Measurements from ENCODE around the gene CFAP46.

Gene CFAP46

DNA sequence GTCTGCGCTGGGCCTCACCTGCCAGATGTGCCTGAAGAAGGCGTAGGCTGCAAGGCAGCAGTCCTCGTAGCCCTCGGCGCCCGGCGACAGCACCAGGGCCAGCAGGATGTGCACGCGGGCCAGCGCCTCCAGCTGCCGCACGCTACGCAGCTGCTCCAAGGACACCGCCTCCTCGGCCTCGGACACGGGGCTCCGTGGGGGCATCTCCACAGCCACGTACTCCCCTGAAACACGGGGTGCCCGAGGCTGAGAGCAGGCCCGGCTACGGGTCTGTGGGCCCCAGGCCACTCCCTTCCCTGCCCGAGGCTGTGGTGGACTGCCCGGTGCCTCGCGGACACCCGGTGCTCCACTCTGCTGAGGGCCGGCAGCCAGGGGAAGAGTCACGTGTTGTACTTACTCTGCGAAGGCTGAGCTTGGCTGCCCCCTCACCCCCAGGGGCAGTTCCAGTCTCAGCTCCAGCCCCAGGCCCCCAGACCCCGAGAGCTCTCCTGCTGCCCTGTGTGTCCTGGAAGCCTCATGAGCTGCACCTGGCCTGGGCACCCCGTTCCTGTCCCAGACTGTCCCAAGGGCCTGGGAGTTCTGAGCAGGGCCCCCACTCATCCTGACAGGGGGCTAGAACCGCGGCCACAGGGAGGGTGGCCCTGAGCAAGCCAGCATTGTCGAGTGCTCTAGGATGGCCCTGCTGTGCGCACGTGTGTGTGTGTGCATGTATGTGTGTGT lies 62.8 kb downstream of the CFAP46 start:
- DNase-seq = no peak

DNA sequence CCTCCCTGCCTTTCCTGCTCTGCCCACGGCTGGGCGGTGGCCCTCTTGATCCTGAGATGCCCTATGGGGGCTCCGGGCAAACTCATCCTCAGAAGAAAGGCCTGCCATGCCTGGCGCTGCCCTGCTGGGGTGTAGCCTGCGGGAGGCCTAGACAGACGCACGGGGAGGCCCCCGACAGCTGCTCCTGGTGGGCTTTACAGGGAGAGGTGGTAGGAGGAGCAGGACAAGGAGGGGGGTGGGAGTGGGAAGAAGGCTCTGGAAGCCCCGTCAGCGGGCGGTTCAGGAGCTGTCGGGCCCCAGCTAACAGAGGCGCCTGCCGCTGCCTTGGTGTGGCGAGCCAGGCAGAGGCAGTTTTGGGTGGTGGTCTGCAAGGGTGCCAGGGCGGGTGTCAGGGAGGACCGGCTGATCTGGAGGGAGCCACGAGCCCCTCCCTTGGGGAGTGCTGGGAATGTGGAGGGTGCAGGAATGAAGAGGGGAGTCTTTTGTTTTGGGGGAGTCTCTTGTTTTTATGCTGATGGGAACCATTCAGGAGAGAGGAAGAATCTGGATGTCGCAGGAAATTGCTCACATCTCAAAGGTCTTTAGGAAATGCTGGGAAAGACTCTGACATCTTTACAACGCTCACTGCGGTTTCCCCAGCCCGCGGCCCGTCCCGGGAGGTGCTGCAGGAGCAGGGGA lies 63.5 kb downstream of the CFAP46 start:
- no peak for DNase-seq

DNA sequence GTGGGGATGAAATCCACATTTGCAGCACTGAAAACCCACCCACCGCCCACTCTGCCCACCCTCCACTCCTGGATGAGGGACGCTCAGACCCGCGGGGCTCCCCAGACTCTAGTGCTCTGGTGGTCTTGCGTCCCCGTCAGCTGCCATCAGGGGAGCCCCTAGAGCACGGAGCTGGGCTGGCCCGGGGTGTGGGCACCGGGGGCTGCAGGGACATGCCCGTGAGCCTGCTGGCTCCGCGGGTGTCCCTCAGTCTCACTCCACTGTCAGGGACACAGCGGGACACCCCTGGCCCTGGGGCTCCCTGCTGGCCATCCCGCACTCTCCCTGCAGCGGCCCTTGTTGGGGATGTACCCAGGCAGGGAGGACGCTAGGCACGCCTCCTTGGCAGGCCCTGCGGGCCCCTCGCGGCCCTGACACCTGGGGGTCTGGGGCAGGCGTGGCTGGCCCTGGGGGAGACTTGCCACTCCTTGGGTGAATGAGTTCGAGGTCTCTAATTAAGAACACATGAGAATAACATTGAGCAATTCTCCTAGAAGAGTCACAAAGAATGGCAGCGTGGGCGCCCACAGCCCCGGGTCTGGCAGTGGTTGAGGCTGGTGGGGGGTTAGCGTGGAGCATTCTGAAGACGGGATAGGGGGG lies 64.2 kb downstream of the CFAP46 start:
- DNase-seq = no peak

DNA sequence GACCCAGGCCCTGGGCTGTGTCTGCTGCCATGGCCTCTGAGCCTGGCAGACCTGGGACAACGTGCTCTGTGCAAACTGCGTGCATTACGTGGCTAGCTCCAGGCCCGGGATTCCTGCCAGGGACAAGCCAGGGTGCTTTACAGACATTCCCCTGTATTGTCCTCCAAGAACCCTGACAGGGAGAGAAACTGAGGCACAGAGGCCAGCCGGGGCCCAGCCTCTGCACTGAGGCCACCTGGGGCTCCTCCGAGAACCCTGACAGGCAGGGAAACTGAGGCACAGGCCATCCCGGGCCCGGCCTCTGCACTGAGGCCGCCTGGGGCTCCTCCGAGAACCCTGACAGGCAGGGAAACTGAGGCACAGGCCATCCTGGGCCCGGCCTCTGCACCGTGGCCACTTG lies 64.9 kb downstream of the CFAP46 start:
- DNase-seq = no peak

DNA sequence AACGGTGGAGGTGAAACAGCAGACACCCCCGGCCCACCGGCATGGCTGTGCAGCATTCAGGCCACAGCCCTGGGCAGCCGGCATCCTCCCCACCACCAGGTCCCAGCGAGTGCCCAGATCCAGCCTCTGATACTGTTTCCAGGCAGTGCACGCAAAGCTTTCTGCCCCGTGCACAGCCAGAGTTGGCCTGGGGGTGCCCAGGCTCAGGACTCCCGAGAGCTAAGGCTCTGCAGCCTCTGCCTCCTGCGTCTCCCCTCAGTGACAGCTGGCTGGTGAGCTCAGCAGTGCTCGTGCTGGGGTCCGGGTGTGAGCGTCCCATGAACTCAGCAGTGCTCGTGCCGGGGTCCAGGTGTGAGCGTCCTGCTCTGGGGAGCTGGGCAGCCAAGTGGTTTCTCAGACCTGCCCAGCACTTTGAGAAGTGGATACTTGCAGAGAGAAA lies 65.4 kb downstream of the CFAP46 start:
- no peak for DNase-seq

DNA sequence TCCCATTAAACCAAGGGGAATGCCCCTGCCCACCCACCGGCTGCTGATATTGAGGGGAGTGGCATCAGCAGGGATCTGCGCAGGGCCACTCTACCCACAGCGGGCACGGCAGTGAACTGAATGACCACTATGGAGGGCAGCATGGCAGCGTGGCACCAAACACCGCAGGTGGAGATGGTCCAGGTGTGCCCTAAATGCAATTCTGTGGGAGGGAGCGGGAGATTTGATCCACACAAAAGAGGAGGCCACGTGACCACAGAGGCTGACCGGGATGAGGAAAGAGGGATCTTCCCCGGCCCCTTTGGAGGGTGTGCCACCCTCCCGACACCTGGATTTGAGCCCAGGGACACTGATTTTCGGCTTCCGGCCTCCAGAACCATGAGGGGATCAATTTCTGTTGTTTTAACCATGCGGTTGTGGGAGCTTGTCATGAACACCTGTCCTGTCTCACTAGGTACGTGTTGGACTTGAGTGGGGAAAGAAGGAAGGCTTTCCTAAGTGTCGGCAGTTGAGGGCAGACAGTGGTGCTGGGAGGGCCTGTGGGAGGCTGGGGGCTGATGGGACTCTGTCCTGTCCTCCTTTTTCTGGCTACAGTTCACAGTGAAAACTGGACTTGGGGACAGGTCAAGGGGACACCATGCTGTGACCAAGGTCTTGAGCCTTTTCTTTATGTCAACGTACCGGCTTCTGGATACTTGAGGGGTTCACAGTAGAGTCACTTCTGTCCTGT lies 66.1 kb downstream of the CFAP46 start:
- no peak for DNase-seq

DNA sequence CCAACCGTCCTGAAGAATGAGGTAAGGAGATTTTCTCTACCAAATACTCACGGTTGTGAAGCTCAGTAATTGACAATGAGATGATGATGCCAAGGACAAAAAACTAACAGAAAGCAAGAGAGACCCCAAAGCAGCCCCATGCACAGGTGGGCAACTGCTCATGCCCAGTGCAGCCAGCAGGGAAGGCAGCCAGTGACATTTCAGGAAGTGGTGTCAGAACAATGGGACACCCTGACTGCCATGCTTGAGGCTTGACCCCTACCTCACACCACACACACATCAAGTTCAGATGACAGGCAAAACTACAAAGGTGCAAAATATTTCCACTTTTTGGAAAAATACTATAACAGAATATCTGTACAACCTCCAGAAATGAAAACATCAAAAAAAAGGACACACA lies 66.9 kb downstream of the CFAP46 start:
- no peak for DNase-seq

DNA sequence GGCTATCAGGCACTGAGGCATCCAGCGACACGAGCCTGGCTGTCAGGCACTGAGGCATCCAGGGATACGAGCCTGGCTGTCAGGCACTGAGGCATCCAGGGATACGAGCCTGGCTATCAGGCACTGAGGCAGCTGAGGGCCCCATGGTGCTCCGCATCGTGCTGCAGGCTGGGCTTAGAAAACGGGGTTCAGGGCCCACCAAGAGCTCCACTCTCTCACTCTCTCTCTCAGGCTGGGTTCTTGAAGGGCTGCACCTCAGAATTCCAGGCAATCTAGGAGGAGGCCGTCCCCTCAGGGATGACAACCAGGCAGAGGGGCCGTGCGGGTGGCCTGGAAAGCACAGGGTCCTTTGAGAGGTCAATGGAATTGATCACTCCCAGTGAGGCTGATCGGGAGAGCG lies 69.0 kb downstream of the CFAP46 start:
- no peak for DNase-seq

DNA sequence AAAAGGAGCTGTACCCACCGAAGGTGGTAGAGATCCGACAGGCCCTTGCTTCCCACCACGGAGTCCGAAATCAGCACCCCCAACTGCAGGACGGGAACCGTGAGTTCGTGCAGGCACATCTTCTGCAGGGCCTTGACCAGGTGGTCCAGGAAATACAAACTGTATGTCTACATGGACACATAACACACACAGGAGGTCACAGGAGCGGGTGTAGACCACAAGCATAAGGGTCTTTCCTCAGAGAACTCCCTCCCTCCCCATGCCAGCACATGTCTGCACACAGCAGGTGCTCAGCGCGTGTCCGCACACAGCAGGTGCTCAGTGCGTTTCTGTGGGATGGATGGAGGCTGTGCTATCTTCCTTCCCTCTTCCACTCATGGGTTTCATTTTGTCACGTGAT lies 69.7 kb downstream of the CFAP46 start:
- DNase-seq = no peak

DNA sequence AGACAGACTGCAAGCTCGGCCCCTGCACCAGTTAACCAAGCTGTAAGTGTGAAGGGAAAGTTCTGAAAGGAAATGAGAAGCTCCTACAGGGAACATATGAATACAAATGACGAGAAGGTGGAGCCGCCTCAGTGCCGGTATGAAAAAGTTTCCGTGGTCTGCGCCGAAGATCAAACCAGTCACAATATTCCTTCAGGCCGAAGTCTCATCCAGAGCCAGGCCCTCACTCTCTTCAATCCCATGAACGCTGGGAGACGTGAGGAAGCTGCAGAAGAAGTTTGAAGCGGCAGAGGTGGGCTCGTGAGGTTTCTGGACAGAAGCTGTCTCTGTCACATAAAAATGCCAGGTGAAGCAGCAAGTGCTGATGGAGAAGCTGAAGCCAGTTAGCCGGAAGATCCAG lies 71.9 kb downstream of the CFAP46 start:
- DNase-seq = no peak

DNA sequence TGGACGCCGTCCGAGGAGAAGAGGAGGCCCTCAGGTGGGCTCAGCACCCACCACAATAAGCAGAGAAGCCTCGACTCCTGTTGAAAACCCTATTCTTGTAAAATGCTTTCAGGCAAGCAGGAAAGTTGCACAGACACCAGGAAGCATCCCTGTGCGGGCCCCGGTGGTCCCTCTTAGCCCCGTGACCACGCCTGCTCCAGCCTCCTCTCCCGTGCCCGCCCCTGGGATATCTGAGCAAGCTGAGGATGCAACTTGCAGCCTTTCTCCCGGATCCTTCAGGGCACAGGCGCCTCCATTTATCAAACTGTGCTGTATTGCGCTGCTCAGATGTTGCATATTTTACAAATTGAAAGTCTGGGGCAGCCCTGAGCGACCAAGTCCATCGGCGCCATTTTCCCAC lies 72.7 kb downstream of the CFAP46 start:
- DNase-seq = no peak

DNA sequence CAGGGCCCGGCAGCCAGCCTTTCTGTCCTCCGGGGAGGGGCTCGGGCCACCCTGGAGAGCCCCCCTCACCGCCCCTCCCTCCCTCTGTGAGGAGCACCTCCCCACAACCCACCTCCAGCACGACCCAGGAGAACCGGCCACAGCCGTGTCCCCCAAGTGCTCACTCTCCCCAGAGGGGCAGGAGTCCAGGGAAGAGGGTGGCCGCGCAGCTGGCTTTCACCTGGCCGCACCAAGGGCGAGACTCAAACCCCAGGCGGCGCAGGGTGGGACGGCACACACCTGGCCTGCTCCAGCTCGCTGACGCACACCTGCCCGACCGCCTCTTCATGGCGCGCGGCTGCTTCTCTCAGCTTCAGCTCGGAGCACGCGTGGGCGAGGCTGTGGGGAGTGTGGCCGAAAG lies 73.4 kb downstream of the CFAP46 start:
- no peak for DNase-seq

DNA sequence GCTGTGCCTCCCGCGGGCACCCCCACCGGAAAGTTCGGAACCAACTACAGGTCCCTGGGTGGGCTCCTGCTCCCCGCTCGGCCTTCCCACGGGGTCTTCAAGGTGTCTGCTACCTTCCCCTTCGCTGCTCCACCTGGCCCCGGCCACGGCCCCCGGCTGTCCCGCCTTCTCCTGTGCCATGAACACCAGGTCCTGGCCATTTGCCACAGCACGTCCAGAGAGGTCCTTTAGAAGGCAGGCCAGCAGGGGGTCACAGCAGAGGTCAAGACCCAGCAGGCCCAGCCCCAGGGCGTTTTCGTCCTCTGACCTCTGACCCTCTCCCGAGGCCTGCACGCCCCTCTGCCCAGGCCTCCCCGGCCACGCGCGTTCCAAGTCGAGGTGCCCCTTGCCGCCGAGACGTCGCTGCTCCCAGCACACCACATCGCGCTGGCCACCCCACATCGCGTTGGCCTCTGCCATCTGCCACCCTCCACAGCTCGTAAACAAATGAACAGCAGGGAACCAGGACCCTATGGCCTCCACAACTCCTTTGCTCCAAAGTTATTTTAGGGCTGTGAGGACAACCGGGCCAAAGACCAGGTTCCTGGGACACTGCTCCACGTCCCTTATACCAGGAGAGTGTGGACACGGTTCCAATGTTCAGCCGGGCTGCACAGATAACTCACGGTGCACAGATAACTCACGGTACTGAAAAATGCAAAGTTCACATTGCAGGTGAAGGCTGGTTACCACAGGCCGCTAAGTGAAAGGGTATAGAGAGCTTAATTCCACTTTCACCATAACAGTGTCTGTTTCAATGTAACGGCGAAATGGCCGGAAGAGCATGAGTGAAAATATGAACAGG lies 74.3 kb downstream of the CFAP46 start:
- DNase-seq = no peak

DNA sequence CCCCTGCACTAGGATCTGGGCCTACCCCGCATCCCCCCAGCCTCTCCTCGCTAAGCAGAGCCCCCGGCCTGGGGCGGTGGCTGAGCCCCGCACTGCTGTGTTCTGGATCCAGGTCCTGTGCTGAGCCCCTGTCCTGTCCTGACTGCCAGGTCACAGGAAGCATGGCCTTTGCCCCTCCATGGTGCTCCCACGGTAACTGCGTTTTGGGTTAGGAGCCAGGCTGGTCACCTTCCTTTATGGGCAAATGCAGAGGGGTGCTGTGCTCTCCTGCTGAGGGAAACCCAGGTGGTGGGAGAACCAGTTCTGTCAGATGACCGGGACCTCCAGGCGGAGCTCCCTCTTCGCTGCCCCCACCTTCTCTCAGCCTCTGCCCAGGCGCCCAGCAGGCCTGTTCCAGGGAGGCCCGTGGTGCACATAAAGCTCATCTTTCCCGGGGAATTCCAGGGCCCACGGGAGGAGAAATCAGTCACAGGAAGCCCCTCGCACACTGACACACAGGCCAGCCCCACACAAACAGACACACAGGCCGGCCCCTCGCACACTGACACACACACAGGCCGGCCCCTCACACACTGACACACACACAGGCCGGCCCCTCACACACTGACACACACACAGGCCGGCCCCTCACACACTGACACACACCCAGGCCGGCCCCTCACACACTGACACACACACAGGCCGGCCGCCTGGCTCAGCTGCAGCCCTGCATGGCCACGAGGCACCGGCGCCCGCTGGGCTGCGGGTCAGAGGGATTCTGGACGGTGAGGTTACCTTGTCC lies 75.6 kb downstream of the CFAP46 start:
- no peak for DNase-seq

DNA sequence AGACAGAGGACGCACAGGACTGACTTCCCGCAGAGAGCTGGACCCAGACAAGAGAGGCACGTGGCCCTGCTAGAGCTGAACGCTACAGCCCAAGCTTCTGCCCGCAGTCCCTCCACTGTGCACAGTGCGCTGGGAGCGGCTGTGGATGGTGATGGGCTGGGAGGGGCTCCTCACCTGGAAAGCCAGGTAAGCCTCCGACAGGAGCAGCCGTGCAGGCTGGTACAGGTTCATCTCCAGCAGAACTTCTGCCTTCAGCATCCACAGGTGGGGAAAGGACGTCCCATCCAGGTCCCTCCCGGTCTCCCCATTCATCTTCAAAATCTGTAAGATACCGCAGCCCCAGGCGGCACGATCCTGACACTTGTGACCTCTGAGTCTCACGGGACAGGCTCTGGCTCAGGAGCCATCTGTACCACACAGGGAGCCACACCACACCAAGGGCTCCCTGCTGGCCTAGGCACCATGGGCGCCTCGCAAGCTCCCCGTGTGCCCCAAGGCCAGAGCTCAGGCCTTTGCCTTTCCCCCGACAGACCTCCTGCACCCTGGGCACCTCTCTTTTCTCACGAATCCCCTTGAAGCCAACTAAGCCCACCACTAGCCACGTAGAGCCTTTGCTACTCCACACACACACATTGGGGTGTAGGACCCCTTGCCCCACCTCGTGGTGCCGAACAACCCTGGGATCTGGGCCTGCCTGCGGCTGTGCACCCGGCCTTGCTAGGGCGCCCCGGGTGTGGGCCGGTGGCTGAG lies 76.3 kb downstream of the CFAP46 start:
- DNase-seq = no peak

DNA sequence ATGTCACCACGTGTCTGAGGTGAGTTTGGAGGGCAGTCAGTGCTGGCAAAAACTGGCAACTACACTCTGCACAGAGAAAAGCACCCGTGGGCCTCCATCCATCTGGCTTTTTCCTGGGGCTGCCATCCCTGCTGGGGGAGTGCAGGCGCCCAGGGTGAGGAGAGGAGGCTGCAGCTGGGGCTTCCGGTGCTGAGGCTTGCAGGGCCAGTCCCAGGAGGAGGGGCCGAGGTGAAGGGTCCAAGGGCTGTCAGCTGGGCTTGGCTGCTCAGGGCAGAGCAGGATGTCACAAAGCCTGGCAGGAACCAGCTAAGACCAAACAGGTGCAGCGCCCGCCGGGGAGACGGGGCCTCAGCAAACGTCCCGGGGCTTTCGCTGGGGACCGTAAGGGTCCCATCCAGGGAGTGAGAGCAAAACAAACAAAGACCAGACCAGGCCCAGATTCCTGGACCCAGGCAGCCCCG lies 77.2 kb downstream of the CFAP46 start:
- no peak for DNase-seq

DNA sequence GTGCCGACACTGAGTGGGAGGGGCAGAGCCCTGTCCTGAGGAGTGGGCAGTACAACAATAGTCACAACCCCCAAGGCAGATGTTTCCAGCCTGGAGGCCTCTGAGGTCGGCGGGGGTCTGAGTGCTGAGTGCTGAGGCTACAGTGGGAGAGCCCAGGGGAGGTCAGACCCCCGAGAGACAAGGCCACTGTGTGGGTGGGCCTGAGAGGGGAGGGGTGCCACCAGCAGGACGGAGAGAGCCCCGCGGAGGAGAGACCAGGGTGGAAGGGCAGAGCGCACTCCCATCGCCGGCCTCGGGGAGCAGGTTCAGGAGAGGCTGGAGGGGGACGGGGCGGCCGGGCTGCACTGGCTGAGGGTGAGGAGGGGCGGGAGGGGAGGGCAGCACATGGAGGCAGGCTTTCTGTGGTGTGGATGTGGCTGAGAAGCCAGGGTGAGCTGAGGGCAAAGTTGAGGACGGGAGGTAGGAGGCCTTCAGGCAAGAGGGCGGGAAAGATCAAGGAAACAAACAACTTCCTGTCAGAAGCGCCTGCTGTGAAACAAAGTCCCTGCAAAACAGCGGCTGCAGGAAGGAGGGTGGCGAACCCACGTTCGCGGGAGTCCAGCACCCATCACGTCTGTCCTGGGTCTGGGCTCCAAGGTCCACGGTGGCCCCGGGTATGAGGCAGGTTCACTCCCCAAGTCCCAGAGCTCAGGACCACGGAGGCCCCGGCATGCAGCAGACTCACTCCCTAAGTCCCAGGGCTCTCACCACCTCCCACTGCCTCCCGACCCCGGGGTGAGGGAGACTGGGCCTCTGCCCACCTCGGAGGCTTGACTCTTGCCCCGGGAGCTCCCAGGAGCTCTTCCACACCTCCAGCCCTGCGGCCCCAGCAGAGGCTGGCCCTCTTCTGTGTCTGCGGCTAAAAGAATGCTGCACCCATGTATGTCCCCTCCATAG lies 79.6 kb downstream of the CFAP46 start:
- no peak for DNase-seq

DNA sequence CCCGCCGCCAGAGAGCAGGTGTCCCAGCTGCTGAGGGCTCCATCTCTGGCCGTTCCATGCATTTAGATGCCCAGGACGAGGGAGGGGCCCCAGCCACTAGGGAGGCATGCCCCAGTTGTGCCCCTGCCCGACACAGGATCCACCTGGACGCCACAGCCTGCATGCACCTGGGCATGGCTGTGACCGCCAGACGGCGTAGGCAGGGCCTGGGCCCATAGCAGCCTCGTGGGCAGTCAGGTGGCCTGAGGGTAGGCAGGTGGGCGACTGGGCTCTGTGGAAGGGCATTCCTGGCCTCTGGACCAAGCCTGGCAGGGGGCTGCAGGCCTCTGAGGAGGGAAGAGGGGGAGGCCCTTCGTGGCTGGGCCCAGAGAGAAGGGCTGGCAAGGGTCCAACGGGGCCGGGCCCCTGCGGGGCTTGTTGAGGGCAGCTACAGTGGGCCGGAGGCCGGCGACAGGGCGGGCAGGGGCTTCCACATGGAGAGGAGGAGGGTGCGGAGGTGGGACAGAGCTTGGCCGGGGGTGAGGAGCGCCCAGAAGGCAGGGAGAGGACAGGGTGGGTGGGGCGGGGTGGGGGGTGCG lies 80.4 kb downstream of the CFAP46 start:
- DNase-seq = no peak

DNA sequence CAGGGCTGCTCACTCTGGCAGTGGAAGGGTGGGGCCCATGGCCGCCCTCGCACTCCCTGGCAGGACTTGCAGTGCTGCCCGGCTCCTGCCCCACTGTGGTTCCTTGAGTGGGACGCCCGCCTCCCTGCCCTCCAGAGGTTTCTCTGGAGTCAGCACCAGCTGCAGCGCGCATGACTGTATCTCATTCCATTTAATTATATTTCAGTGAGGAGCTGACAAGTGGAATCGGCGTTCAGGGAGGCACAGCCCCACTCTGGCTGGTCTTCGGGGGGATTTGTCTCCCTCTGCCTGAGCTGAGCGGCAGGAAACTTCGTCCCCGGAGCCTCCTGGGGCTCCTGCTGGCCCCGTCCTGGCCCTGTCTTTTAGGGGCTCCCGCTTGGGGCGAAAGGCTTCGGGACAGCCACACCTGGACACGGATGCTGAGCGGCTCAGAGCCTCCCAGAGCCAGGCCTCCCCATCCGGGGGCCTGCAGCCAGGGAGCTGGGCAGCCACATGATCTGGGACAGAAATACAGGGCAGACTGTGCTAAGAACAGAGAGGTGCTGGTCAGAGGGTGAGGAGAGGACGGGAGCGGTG lies 81.2 kb downstream of the CFAP46 start:
- DNase-seq = no peak

Data from activated CD4-positive, alpha-beta T cell treated with anti-CD3 and anti-CD28 coated beads, Interleukin-2, amount 50 U/mL, for 1 hour (primary cell).